ENCODE data around the gene NFATC1.

NFATC1 gene

DNA sequence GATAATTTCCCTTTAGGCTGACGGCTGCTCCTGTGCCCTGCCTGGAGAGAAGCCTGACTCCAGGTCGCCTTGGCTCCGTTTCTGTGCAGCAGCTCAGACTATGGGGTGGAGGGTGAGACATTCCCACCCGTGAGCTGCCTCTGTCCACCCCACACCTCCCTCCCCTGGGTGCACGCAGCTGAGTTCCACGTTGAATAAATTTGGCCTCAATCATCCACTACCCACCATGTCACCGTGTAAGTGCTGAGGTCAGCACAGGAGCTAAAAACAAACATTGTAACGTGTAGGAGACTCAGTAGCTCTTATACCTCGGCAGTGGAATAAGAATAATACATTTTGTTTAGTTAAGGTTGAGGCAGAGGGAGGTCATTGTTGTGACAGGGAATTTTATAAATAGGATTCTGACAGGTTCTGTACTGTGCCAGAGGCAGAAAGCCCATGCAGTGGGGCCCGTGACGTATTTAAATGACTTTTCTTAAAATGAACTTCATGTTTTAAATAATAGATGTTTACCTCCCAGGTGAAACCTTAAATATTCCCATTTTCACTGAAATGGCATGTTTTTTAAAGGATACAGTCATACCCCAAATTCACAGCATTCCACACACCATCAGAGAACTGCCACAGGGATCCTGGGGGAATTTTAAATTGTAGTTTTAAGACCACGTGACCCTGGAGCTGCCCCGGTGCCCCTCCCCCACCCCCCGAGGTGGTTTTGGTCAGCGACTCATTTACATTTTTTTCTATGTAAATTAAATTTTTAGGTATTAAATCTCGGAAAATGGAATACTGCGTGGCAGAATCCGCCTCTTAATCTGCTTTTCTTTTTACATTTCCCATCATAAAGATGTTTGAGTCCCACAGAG lies 50.2 kb downstream of the NFATC1 start:
- TF ChIP-seq POLR2AphosphoS5 (IDR thresholded peaks at IDR 0.05; ENCODE audit: low read depth, low read length) (no peak), REST (IDR thresholded peaks at IDR 0.05; ENCODE audit: insufficient read depth in 1 of 2, low read depth in 2 of 2, low read length in 2 of 2) (no peak), SIN3A (IDR thresholded peaks at IDR 0.05; ENCODE audit: borderline replicate concordance, insufficient read depth, low read length) (no peak), FOXP2 (optimal IDR thresholded peaks at IDR 0.05; ENCODE audit: borderline replicate concordance, extremely low read depth, extremely low read length, insufficient read depth) (no peak), TAF1 (IDR thresholded peaks at IDR 0.05; ENCODE audit: borderline replicate concordance, insufficient read depth, low read length) (no peak)

- TF ChIP-seq SIN3A (IDR thresholded peaks at IDR 0.05; ENCODE audit: borderline replicate concordance, insufficient read depth, low read length) (no peak), FOXP2 (optimal IDR thresholded peaks at IDR 0.05; ENCODE audit: borderline replicate concordance, extremely low read depth, extremely low read length, insufficient read depth) (no peak), TAF1 (IDR thresholded peaks at IDR 0.05; ENCODE audit: borderline replicate concordance, insufficient read depth, low read length) (no peak), REST (IDR thresholded peaks at IDR 0.05; ENCODE audit: insufficient read depth in 1 of 2, low read depth in 2 of 2, low read length in 2 of 2) (no peak), POLR2AphosphoS5 (IDR thresholded peaks at IDR 0.05; ENCODE audit: low read depth, low read length) (no peak)
These were observed 51.2 kb downstream of the NFATC1 start for GRCh38 chr18:79446931-79447330.

- TF ChIP-seq TAF1 (IDR thresholded peaks at IDR 0.05; ENCODE audit: borderline replicate concordance, insufficient read depth, low read length) (no peak), SIN3A (IDR thresholded peaks at IDR 0.05; ENCODE audit: borderline replicate concordance, insufficient read depth, low read length) (no peak), FOXP2 (optimal IDR thresholded peaks at IDR 0.05; ENCODE audit: borderline replicate concordance, extremely low read depth, extremely low read length, insufficient read depth) (no peak), POLR2AphosphoS5 (IDR thresholded peaks at IDR 0.05; ENCODE audit: low read depth, low read length) (no peak), REST (IDR thresholded peaks at IDR 0.05; ENCODE audit: insufficient read depth in 1 of 2, low read depth in 2 of 2, low read length in 2 of 2) (no peak)
These were observed 52.1 kb downstream of the NFATC1 start for GRCh38 chr18:79447703-79448367.

GRCh38 chr18:79448621-79449020 lies 52.9 kb downstream of the NFATC1 start:
- TF ChIP-seq REST (IDR thresholded peaks at IDR 0.05; ENCODE audit: insufficient read depth in 1 of 2, low read depth in 2 of 2, low read length in 2 of 2), result no peak
- TF ChIP-seq POLR2AphosphoS5 (IDR thresholded peaks at IDR 0.05; ENCODE audit: low read depth, low read length), result no peak
- no peak for TF ChIP-seq SIN3A (IDR thresholded peaks at IDR 0.05; ENCODE audit: borderline replicate concordance, insufficient read depth, low read length)
- TF ChIP-seq FOXP2 (optimal IDR thresholded peaks at IDR 0.05; ENCODE audit: borderline replicate concordance, extremely low read depth, extremely low read length, insufficient read depth), result no peak
- no peak for TF ChIP-seq TAF1 (IDR thresholded peaks at IDR 0.05; ENCODE audit: borderline replicate concordance, insufficient read depth, low read length)
